HEK293T (cell line): ENCODE results near the gene ALDH16A1.

ENCODE experiments used
- CTCF ChIA-PET: fragments of 350-600 bp; formaldehyde crosslinking; extraction: SDS; loops from one replicate; lab custom pipeline; 2021; ENCODE audit warnings: antibody characterized with exemption, inconsistent platforms; lab: Yijun Ruan, JAX
- POLR2A ChIA-PET: fragments of 350-600 bp; formaldehyde crosslinking; extraction: SDS; loops from one replicate; lab custom pipeline; 2020; ENCODE audit warnings: antibody characterized with exemption, inconsistent platforms; lab: Yijun Ruan, JAX
- DNase-seq: peaks from one replicate; pipeline ENCODE4 v3.0.0; 2012; ENCODE audit warnings: mixed read lengths; ENCODE audit errors: extremely low spot score
- ARNT ChIP-seq: fragments of 450-650 bp; IDR thresholded peaks from 2 replicates; pipeline ENCODE4 v1.6.1; 2017; ENCODE audit warnings: mild to moderate bottlenecking
- BHLHE40 ChIP-seq: fragments of 450-650 bp; IDR thresholded peaks from 2 replicates; pipeline ENCODE4 v1.6.1; 2016; ENCODE audit warnings: mild to moderate bottlenecking, moderate library complexity, borderline replicate concordance
- CTBP1 ChIP-seq: fragments of 450-650 bp; IDR thresholded peaks from 2 replicates; pipeline ENCODE4 v1.6.1; 2016; ENCODE audit warnings: borderline replicate concordance
- ELF4 ChIP-seq: fragments of 450-650 bp; IDR thresholded peaks from 2 replicates; pipeline ENCODE4 v1.6.1; 2017; ENCODE audit warnings: antibody characterized with exemption
- FOXA1 ChIP-seq: fragments of 450-650 bp; IDR thresholded peaks from 2 replicates; pipeline ENCODE4 v1.6.1; 2016; ENCODE audit warnings: mild to moderate bottlenecking
- FOXK2 ChIP-seq: fragments of 450-650 bp; IDR thresholded peaks from 2 replicates; pipeline ENCODE4 v1.6.1; 2016; ENCODE audit warnings: mild to moderate bottlenecking
- FOXM1 ChIP-seq: fragments of 450-650 bp; IDR thresholded peaks from 2 replicates; pipeline ENCODE4 v1.6.1; 2017; ENCODE audit warnings: mild to moderate bottlenecking, borderline replicate concordance
- HDGF ChIP-seq: fragments of 450-650 bp; IDR thresholded peaks from 2 replicates; pipeline ENCODE4 v1.6.1; 2017; ENCODE audit warnings: antibody characterized with exemption, borderline replicate concordance
- L3MBTL2 ChIP-seq: fragments of 450-650 bp; conservative IDR thresholded peaks from 2 replicates; pipeline ENCODE4 v1.6.1; 2016; ENCODE audit warnings: mild to moderate bottlenecking
- LEF1 ChIP-seq: fragments of 450-650 bp; IDR thresholded peaks from 2 replicates; pipeline ENCODE4 v1.6.1; 2017; ENCODE audit warnings: mild to moderate bottlenecking, borderline replicate concordance
- NFRKB ChIP-seq: fragments of 450-650 bp; IDR thresholded peaks from 2 replicates; pipeline ENCODE4 v1.6.1; 2016; ENCODE audit warnings: mild to moderate bottlenecking, moderate library complexity
- PKNOX1 ChIP-seq: fragments of 450-650 bp; IDR thresholded peaks from 2 replicates; pipeline ENCODE4 v1.6.1; 2016
- SP1 ChIP-seq: fragments of 450-650 bp; IDR thresholded peaks from 2 replicates; pipeline ENCODE4 v1.6.1; 2017
- SUZ12 ChIP-seq: fragments of 450-650 bp; IDR thresholded peaks from 2 replicates; pipeline ENCODE4 v1.6.1; 2016; ENCODE audit warnings: mild to moderate bottlenecking
- TARDBP ChIP-seq: fragments of 450-650 bp; IDR thresholded peaks from 2 replicates; pipeline ENCODE4 v1.6.1; 2016
- ZNF384 ChIP-seq: fragments of 450-650 bp; IDR thresholded peaks from 2 replicates; pipeline ENCODE4 v1.6.1; 2016

ALDH16A1 gene

GRCh38 chr19:49409441-49410029 lies 43.5 kb upstream of the ALDH16A1 start:
- no peak for DNase-seq
- no peak for TF ChIP-seq SUZ12
- no peak for TF ChIP-seq FOXK2
- TF ChIP-seq ELF4, result no peak
- TF ChIP-seq BHLHE40, result no peak
- TF ChIP-seq SP1, result no peak
- no peak for TF ChIP-seq NFRKB
- no peak for TF ChIP-seq HDGF
- TF ChIP-seq FOXM1, result no peak
- no peak for TF ChIP-seq ZNF384
- no peak for TF ChIP-seq PKNOX1
- no peak for TF ChIP-seq LEF1
- TF ChIP-seq CTBP1, result no peak
- TF ChIP-seq TARDBP, result no peak
- TF ChIP-seq ARNT, result no peak
- no peak for TF ChIP-seq L3MBTL2
- TF ChIP-seq FOXA1, result no peak
- ChIA-PET POLR2A (interaction anchor here (1.3 kb wide), 1 partner anchor 42 kb away, joined by 5 read pairs; the partner anchor contains the start of gene PIH1D1), CTCF (interaction anchor here (0.8 to 1.0 kb wide), 2 partner anchors 10 to 18 kb away, joined by 3 read pairs; no protein-coding TSS in a partner anchor)

GRCh38 chr19:49411681-49412326 lies 41.2 kb upstream of the ALDH16A1 start:
- no peak for DNase-seq
- TF ChIP-seq BHLHE40 (no peak), ARNT (no peak), SUZ12 (no peak), CTBP1 (no peak), LEF1 (no peak), HDGF (no peak), FOXM1 (no peak), L3MBTL2 (no peak), ELF4 (no peak), FOXK2 (no peak), TARDBP (no peak), ZNF384 (no peak), SP1 (no peak), FOXA1 (no peak), PKNOX1 (no peak), NFRKB (no peak)
- ChIA-PET CTCF (no interaction called here), POLR2A (interaction anchor here (1.3 kb wide), 1 partner anchor 10 kb away, joined by 5 read pairs; no protein-coding TSS in a partner anchor)

- ChIA-PET CTCF (no interaction called here), POLR2A (interaction anchor here (1.1 to 1.2 kb wide), 2 partner anchors 10 to 65 kb away, joined by 3 to 6 read pairs; no protein-coding TSS in a partner anchor)
- DNase-seq, result no peak
- TF ChIP-seq SUZ12, result no peak
- TF ChIP-seq ARNT, result no peak
- TF ChIP-seq PKNOX1, result no peak
- TF ChIP-seq LEF1, result no peak
- TF ChIP-seq TARDBP, result no peak
- no peak for TF ChIP-seq ZNF384
- no peak for TF ChIP-seq NFRKB
- TF ChIP-seq L3MBTL2, result no peak
- no peak for TF ChIP-seq FOXK2
- TF ChIP-seq BHLHE40, result no peak
- no peak for TF ChIP-seq SP1
- TF ChIP-seq FOXA1, result no peak
These were observed 39.7 kb upstream of the ALDH16A1 start for GRCh38 chr19:49413348-49413747.

GRCh38 chr19:49414256-49414655 lies 38.8 kb upstream of the ALDH16A1 start:
- POLR2A ChIA-PET, result interaction anchor here (1.1 to 1.2 kb wide), 2 partner anchors 11 to 64 kb away, joined by 3 to 6 read pairs; no protein-coding TSS in a partner anchor
- no peak for TF ChIP-seq ARNT
- TF ChIP-seq TARDBP, result no peak
- TF ChIP-seq FOXK2, result no peak
- no peak for TF ChIP-seq CTBP1
- no peak for TF ChIP-seq HDGF
- no peak for TF ChIP-seq PKNOX1
- TF ChIP-seq SUZ12, result no peak
- TF ChIP-seq NFRKB, result no peak
- no peak for TF ChIP-seq FOXM1
- no peak for TF ChIP-seq BHLHE40
- no peak for TF ChIP-seq ZNF384
- CTCF ChIA-PET, result no interaction called here
- no peak for DNase-seq
